ENCODE data around the gene SERPINB11.

The SERPINB11 gene

GRCh38 chr18:63686871-63687270 is 15.9 kb upstream of the SERPINB11 start:
- TF ChIP-seq POLR2A (IDR thresholded peaks at IDR 0.05; ENCODE audit: extremely low read depth, insufficient read length) (no peak), MYC (IDR thresholded peaks at IDR 0.05; ENCODE audit: low read depth, low read length) (no peak), CTCF (IDR thresholded peaks at IDR 0.05; ENCODE audit: low read depth, low read length) (no peak)
- TF ChIP-seq, protein P1, sequence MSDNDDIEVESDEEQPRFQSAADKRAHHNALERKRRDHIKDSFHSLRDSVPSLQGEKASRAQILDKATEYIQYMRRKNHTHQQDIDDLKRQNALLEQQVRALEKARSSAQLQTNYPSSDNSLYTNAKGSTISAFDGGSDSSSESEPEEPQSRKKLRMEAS (IDR thresholded peaks at IDR 0.05; ENCODE audit: low read depth, low read length), result no peak
- no peak overlapping the region for H3K4me3 ChIP-seq (ENCODE audit: low read depth, low read length)
- DNase-seq (ENCODE audit: low read depth), result no peak

- no peak overlapping the region for H3K4me3 ChIP-seq (ENCODE audit: low read depth, low read length)
- DNase-seq (ENCODE audit: low read depth), result no peak
- TF ChIP-seq MYC (IDR thresholded peaks at IDR 0.05; ENCODE audit: low read depth, low read length) (no peak), CTCF (IDR thresholded peaks at IDR 0.05; ENCODE audit: low read depth, low read length) (no peak), POLR2A (IDR thresholded peaks at IDR 0.05; ENCODE audit: extremely low read depth, insufficient read length) (no peak)
- TF ChIP-seq, protein P1 (IDR thresholded peaks at IDR 0.05; ENCODE audit: low read depth, low read length), result no peak
Measured at GRCh38 chr18:63689064-63689463, 13.7 kb upstream of the SERPINB11 start.

- TF ChIP-seq POLR2A (IDR thresholded peaks at IDR 0.05; ENCODE audit: extremely low read depth, insufficient read length), result no peak
- TF ChIP-seq, protein P1 (IDR thresholded peaks at IDR 0.05; ENCODE audit: low read depth, low read length), result no peak
- no peak for TF ChIP-seq CTCF (IDR thresholded peaks at IDR 0.05; ENCODE audit: low read depth, low read length)
- TF ChIP-seq MYC (IDR thresholded peaks at IDR 0.05; ENCODE audit: low read depth, low read length), result no peak
- no peak overlapping the region for H3K4me3 ChIP-seq (ENCODE audit: low read depth, low read length)
- no peak for DNase-seq (ENCODE audit: low read depth)
Measured at GRCh38 chr18:63697097-63697660, 5.6 kb upstream of the SERPINB11 start.

DNA sequence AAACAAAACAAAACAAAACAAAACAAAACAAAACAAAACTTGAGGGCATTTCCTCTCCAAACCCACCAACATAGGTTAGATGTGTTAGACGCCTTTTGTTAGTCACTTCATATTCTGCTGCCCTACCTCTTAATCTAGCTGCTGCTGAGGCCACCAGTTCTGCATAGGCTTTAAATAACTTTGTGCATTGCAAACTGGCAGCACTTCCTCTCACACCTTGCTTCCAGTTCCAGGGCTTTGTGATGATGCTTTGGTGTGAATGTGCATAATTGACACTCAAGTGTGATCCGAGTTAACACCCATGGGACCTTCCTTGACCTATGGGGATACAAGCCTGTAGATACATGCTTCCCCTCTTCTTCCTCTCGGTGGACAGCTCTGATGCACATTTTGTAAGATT is 2.3 kb upstream of the SERPINB11 start:
- H3K4me3 ChIP-seq (ENCODE audit: low read depth, low read length), result no peak overlapping the region
- TF ChIP-seq CTCF (IDR thresholded peaks at IDR 0.05; ENCODE audit: low read depth, low read length) (no peak), POLR2A (IDR thresholded peaks at IDR 0.05; ENCODE audit: extremely low read depth, insufficient read length) (no peak), MYC (IDR thresholded peaks at IDR 0.05; ENCODE audit: low read depth, low read length) (no peak)
- TF ChIP-seq, protein P1 (IDR thresholded peaks at IDR 0.05; ENCODE audit: low read depth, low read length), result no peak
- DNase-seq (ENCODE audit: low read depth), result no peak

DNA sequence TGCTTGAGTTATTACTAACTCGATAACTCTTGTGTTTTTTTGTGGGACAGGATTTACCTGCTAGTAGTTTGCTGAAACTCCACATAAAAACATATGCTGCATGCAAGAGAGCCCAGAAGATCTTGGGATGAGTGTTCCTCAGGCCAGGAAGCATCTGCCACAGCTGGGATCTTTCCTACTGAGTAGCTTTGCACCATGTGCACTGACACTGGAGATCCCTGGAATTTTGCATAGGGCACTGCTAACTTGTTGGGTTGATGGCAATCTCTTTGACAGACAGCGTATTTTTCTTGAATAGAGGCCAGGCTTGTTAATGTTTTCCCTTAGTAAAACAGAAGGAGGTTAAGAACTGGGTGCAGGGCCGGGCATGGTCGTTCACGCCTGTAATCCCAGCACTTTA is 808 bp upstream of the SERPINB11 start:
- DNase-seq (ENCODE audit: low read depth), result no peak
- H3K4me3 ChIP-seq (ENCODE audit: low read depth, low read length), result no peak overlapping the region
- TF ChIP-seq, protein P1 (IDR thresholded peaks at IDR 0.05; ENCODE audit: low read depth, low read length), result no peak
- TF ChIP-seq MYC (IDR thresholded peaks at IDR 0.05; ENCODE audit: low read depth, low read length) (no peak), POLR2A (IDR thresholded peaks at IDR 0.05; ENCODE audit: extremely low read depth, insufficient read length) (no peak), CTCF (IDR thresholded peaks at IDR 0.05; ENCODE audit: low read depth, low read length) (no peak)

All from NB4 (cell line).